ENCODE results near the gene GOLGA8J.
"Not testable (repeated sequence)": the region's sequence is repeated elsewhere in the genome, so short reads cannot be mapped to it uniquely, and the experiment has no call there.

GOLGA8J gene

GRCh38 chr15:30072630-30073029, 10.1 kb upstream of the GOLGA8J start:
- in situ Hi-C loops (cut with MboI; ENCODE audit: low sequenced_read_pairs), result no loop called here

GRCh38 chr15:30073915-30074314, 8.8 kb upstream of the GOLGA8J start:
- in situ Hi-C loops (cut with MboI; ENCODE audit: low sequenced_read_pairs), result no loop called here

- in situ Hi-C loops (cut with MboI; ENCODE audit: low sequenced_read_pairs), result not testable (repeated sequence)
These were observed 1.9 kb upstream of the GOLGA8J start for GRCh38 chr15:30080816-30081215.

GRCh38 chr15:30097827-30098226, 15.1 kb downstream of the GOLGA8J start:
- in situ Hi-C loops (cut with MboI; ENCODE audit: low sequenced_read_pairs), result not testable (repeated sequence)

GRCh38 chr15:30102890-30103289, 20.1 kb downstream of the GOLGA8J start:
- in situ Hi-C loops (cut with MboI; ENCODE audit: low sequenced_read_pairs), result not testable (repeated sequence)

- in situ Hi-C loops (cut with MboI; ENCODE audit: low sequenced_read_pairs), result not testable (repeated sequence)
These were observed 21.3 kb downstream of the GOLGA8J start for GRCh38 chr15:30103941-30104507.

GRCh38 chr15:30110591-30110990, 27.8 kb downstream of the GOLGA8J start:
- in situ Hi-C loops (cut with MboI; ENCODE audit: low sequenced_read_pairs), result not testable (repeated sequence)

GRCh38 chr15:30130066-30130465, 47.3 kb downstream of the GOLGA8J start:
- in situ Hi-C loops (cut with MboI; ENCODE audit: low sequenced_read_pairs), result not testable (repeated sequence)

GRCh38 chr15:30134751-30135150, 52.0 kb downstream of the GOLGA8J start, which contains the start of gene GOLGA8T:
TSS of gene GOLGA8T (plus strand) at chr15:30135051. CDS start at chr15:30135149, 98 bp downstream.
- in situ Hi-C loops (cut with MboI; ENCODE audit: low sequenced_read_pairs), result not testable (repeated sequence)
